Endothelial cell of hepatic sinusoid (primary cell): ENCODE data around the gene PCSK1N.

Source experiments
- in situ Hi-C: cut with HindIII; loops from 2 replicates; pipeline ENCODE4 v1.10.0; 2017; ENCODE audit warnings: low sequenced_read_pairs

PCSK1N gene

GRCh38 chrX:48791063-48791820, 44.2 kb downstream of the PCSK1N start:
- in situ Hi-C loops, result loop anchor here (5.0 to 10.0 kb wide), 2 partner anchors 41 to 86 kb away; no protein-coding TSS in a partner anchor

GRCh38 chrX:48790477-48790876, 44.9 kb downstream of the PCSK1N start:
- in situ Hi-C loops, result loop anchor here (5.0 to 10.0 kb wide), 2 partner anchors 42 to 86 kb away; no protein-coding TSS in a partner anchor

- in situ Hi-C loops, result loop anchor here (5.0 to 10.0 kb wide), 2 partner anchors 43 to 85 kb away; no protein-coding TSS in a partner anchor
These were observed 45.8 kb downstream of the PCSK1N start for GRCh38 chrX:48789366-48790220.

- in situ Hi-C loops, result no loop called here
These were observed 47.6 kb downstream of the PCSK1N start for GRCh38 chrX:48787505-48788443.

- in situ Hi-C loops, result no loop called here
These were observed 48.4 kb downstream of the PCSK1N start for GRCh38 chrX:48786825-48787504.

- in situ Hi-C loops, result no loop called here
These were observed 49.0 kb downstream of the PCSK1N start, which contains the start of gene GATA1 for GRCh38 chrX:48786341-48786800. Gene GATA1, plus strand, starts transcription at chrX:48786590. Its CDS starts 4,520 bp downstream, at chrX:48791110.

GRCh38 chrX:48785540-48786214, 49.7 kb downstream of the PCSK1N start:
- in situ Hi-C loops, result no loop called here

GRCh38 chrX:48785186-48785539, 50.2 kb downstream of the PCSK1N start:
- in situ Hi-C loops, result no loop called here

GRCh38 chrX:48784726-48785125, 50.7 kb downstream of the PCSK1N start:
- in situ Hi-C loops, result no loop called here

GRCh38 chrX:48782795-48783194, 52.6 kb downstream of the PCSK1N start:
- in situ Hi-C loops, result no loop called here

- in situ Hi-C loops, result no loop called here
These were observed 53.2 kb downstream of the PCSK1N start for GRCh38 chrX:48782216-48782615.

GRCh38 chrX:48781705-48782104, 53.7 kb downstream of the PCSK1N start:
- in situ Hi-C loops, result no loop called here
